ENCODE results near the gene PACSIN1.

PACSIN1 gene

DNA sequence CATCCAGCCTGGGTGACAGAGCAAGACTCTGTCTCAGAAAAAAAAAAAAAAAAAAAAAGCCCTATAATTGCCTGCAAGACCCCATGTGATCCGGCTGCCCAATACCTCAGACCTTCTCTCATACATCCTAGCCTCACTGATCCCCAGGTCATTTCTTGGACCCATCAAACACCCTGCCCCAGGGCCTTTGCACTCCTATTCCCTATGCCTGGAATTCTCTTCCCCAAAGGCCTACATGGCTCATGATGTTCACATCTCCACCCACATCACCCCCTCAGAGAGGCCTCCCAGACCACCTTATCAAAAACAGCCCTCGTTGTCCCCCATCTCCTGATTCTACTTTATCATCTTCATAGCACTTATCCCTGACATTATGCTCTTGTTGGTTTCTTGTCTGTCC lies 8.9 kb downstream of the PACSIN1 start:
- Histone ChIP-seq H3K27ac (ENCODE audit: low read depth, low read length) (no peak overlapping the region), H3K9me2 (replicated peaks; ENCODE audit: insufficient read depth, low read length) (no peaks in the 10 kb centered on the region)

GRCh38 chr6:34475238-34475682 lies 9.4 kb downstream of the PACSIN1 start:
- no peaks in the 10 kb centered on the region for H3K36me3 ChIP-seq (ENCODE audit: low read length)
- H3K9me3 ChIP-seq (ENCODE audit: insufficient read depth, low read length) = no peaks in the 10 kb centered on the region
- TF ChIP-seq EZH2phosphoT487 (conservative IDR thresholded peaks at IDR 0.05; ENCODE audit: low read length) = no peak
- TF ChIP-seq, protein P1, sequence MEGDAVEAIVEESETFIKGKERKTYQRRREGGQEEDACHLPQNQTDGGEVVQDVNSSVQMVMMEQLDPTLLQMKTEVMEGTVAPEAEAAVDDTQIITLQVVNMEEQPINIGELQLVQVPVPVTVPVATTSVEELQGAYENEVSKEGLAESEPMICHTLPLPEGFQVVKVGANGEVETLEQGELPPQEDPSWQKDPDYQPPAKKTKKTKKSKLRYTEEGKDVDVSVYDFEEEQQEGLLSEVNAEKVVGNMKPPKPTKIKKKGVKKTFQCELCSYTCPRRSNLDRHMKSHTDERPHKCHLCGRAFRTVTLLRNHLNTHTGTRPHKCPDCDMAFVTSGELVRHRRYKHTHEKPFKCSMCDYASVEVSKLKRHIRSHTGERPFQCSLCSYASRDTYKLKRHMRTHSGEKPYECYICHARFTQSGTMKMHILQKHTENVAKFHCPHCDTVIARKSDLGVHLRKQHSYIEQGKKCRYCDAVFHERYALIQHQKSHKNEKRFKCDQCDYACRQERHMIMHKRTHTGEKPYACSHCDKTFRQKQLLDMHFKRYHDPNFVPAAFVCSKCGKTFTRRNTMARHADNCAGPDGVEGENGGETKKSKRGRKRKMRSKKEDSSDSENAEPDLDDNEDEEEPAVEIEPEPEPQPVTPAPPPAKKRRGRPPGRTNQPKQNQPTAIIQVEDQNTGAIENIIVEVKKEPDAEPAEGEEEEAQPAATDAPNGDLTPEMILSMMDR (IDR thresholded peaks at IDR 0.05; ENCODE audit: insufficient read depth, low read length, poor library complexity, severe bottlenecking) = no peak
- H3F3A ChIP-seq (ENCODE audit: insufficient read depth) = no peaks in the 10 kb centered on the region
- no peak overlapping the region for H3K4me2 ChIP-seq (ENCODE audit: low read depth, low read length, poor library complexity, severe bottlenecking)
- no peak overlapping the region for H2AFZ ChIP-seq (ENCODE audit: low read depth, low read length, severe bottlenecking)
- no peak overlapping the region for H3K4me3 ChIP-seq (ENCODE audit: insufficient read depth, low read length, poor library complexity, severe bottlenecking)
- no peak overlapping the region for H3K27ac ChIP-seq (ENCODE audit: low read depth, low read length)
- H4K20me1 ChIP-seq (ENCODE audit: low read depth, low read length) = no peaks in the 10 kb centered on the region
- no peaks in the 10 kb centered on the region for H3K9me2 ChIP-seq (replicated peaks; ENCODE audit: insufficient read depth, low read length)
- H3K27me3 ChIP-seq (ENCODE audit: low read length) = no peaks in the 10 kb centered on the region
- H3K79me2 ChIP-seq (ENCODE audit: insufficient read depth, low read length) = 0 out of 2 replicates have a peak, but pooled peaks cover 5% of the 10 kb centered on the region
- H3K9ac ChIP-seq (ENCODE audit: low read length) = no peak overlapping the region

More for the DNA sequence above, 8.9 kb downstream of the PACSIN1 start:
- no peaks in the 10 kb centered on the region for H3K9me3 ChIP-seq (ENCODE audit: insufficient read depth, low read length)
- H3K27me3 ChIP-seq (ENCODE audit: low read length) = no peaks in the 10 kb centered on the region
- TF ChIP-seq, protein P1 (IDR thresholded peaks at IDR 0.05; ENCODE audit: insufficient read depth, low read length, poor library complexity, severe bottlenecking) = no peak
- TF ChIP-seq EZH2phosphoT487 (conservative IDR thresholded peaks at IDR 0.05; ENCODE audit: low read length) = no peak
- no peak overlapping the region for H2AFZ ChIP-seq (ENCODE audit: low read depth, low read length, severe bottlenecking)
- H3F3A ChIP-seq (ENCODE audit: insufficient read depth) = no peaks in the 10 kb centered on the region
- H3K36me3 ChIP-seq (ENCODE audit: low read length) = no peaks in the 10 kb centered on the region
- H3K9ac ChIP-seq (ENCODE audit: low read length) = no peak overlapping the region
- H4K20me1 ChIP-seq (ENCODE audit: low read depth, low read length) = no peaks in the 10 kb centered on the region
- H3K79me2 ChIP-seq (ENCODE audit: insufficient read depth, low read length) = peaks cover 7% of the 10 kb centered on the region; the same call in 1 of the 2 replicates
- H3K4me2 ChIP-seq (ENCODE audit: low read depth, low read length, poor library complexity, severe bottlenecking) = no peak overlapping the region
- H3K4me3 ChIP-seq (ENCODE audit: insufficient read depth, low read length, poor library complexity, severe bottlenecking) = no peak overlapping the region

DNA sequence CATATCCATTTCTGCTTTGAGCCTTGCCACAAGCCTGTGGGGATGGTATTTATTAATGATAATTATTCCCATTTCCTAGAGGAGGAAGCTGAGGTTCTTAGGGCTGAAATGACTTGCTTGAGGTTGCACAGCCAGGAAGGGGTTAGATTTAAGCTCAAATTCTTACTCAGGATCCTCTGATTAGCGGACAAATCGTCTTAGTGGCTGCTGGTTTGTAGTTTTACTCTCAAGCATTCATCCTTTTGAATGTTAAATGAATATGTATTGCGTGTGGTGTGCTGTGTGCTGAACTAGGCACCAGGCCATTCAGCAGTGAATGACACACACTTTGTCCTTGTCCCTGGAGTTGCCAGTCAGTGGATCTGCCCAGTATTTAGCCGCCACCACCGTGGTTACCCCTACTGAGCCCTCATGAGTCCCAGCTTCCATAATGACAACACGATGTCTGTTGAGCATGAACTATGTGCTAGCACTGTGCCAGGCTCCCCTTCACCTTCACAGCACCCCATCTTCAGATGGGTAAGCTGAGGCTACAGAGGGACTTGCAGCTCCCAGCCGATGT lies 10.0 kb downstream of the PACSIN1 start:
- H2AFZ ChIP-seq (ENCODE audit: low read depth, low read length, severe bottlenecking) = no peak overlapping the region
- H3K4me2 ChIP-seq (ENCODE audit: low read depth, low read length, poor library complexity, severe bottlenecking) = no peak overlapping the region
- H3F3A ChIP-seq (ENCODE audit: insufficient read depth) = peaks cover 4% of the 10 kb centered on the region
- no peaks in the 10 kb centered on the region for H3K36me3 ChIP-seq (ENCODE audit: low read length)
- no peak overlapping the region for H3K9ac ChIP-seq (ENCODE audit: low read length)
- no peak overlapping the region for H3K4me3 ChIP-seq (ENCODE audit: insufficient read depth, low read length, poor library complexity, severe bottlenecking)
- H3K27ac ChIP-seq (ENCODE audit: low read depth, low read length) = no peak overlapping the region
- no peaks in the 10 kb centered on the region for H3K27me3 ChIP-seq (ENCODE audit: low read length)
- no peaks in the 10 kb centered on the region for H3K9me3 ChIP-seq (ENCODE audit: insufficient read depth, low read length)
- TF ChIP-seq, protein P1 (IDR thresholded peaks at IDR 0.05; ENCODE audit: insufficient read depth, low read length, poor library complexity, severe bottlenecking) = no peak
- TF ChIP-seq EZH2phosphoT487 (conservative IDR thresholded peaks at IDR 0.05; ENCODE audit: low read length) = no peak
- no peaks in the 10 kb centered on the region for H4K20me1 ChIP-seq (ENCODE audit: low read depth, low read length)
- H3K9me2 ChIP-seq (replicated peaks; ENCODE audit: insufficient read depth, low read length) = no peaks in the 10 kb centered on the region
- 0 out of 2 replicates have a peak, but pooled peaks cover 5% of the 10 kb centered on the region for H3K79me2 ChIP-seq (ENCODE audit: insufficient read depth, low read length)

All from SU-DHL-6 (cell line).